SK-N-SH (cell line): Measurements from ENCODE around the gene PWWP2B. TPM values are rescaled to one million over a fixed set of nuclear protein-coding genes. Genes with fewer than 3 reads are reported as not detected.

Source experiments
- CTCF ChIA-PET: fragments of 300-600, 350-600 bp; formaldehyde crosslinking; extraction: SDS; loops from one replicate; lab custom pipeline; 2021; lab: Yijun Ruan, JAX
- POLR2A ChIA-PET: fragments of 350-600 bp; sonication (Branson Sonifier 250); formaldehyde crosslinking; extraction: SDS; loops from one replicate; lab custom pipeline; 2020; ENCODE audit warnings: antibody characterized with exemption, inconsistent platforms; lab: Yijun Ruan, JAX
- DNase-seq: peaks from one replicate; pipeline ENCODE4 v3.0.0; 2012
- H2AFZ ChIP-seq: fragments of 200-600 bp; sonication (generic); 2 replicates; pipeline ENCODE4 v1.8.1; 2016; ENCODE audit warnings: antibody characterized with exemption, mild to moderate bottlenecking, low read depth
- H3F3A ChIP-seq: fragments of 200-600 bp; sonication (generic); replicated peaks from 2 replicates; pipeline ENCODE3; 2016; ENCODE audit warnings: antibody characterized with exemption, mild to moderate bottlenecking; ENCODE audit not compliant: insufficient read depth
- H3K27ac ChIP-seq, 2 experiments: fragments of 200-500 bp in 1 of 2; fragments of 200-600 bp in 1 of 2; sonication (Bioruptor generic) in 1 of 2; sonication (generic), shearing (Covaris generic) in 1 of 2; 2 replicates each; pipeline versions ENCODE4 v1.5.1 to v1.6.1; 2014 to 2016; ENCODE audit warnings: low read depth in 2 of 2, inconsistent platforms in 1 of 2, low read length in 1 of 2, mild to moderate bottlenecking in 1 of 2, mixed read lengths in 1 of 2
- H3K27me3 ChIP-seq: fragments of 200-600 bp; sonication (generic), shearing (Covaris generic); 2 replicates; pipeline ENCODE4 v1.6.1; 2016; ENCODE audit warnings: mixed run types; ENCODE audit not compliant: insufficient read depth
- H3K36me3 ChIP-seq, 2 experiments: fragments of 200-500 bp in 1 of 2; fragments of 200-600 bp in 1 of 2; sonication (Bioruptor generic) in 1 of 2; sonication (generic) in 1 of 2; replicated peaks in 1 of 2; 2 replicates each; pipeline versions ENCODE3 to v1.5.1; 2014 to 2016; ENCODE audit warnings: low read length in 1 of 2, mild to moderate bottlenecking in 1 of 2; ENCODE audit not compliant: insufficient read depth in 2 of 2, control insufficient read depth in 1 of 2
- H3K4me1 ChIP-seq, 2 experiments: fragments of 200-500 bp in 1 of 2; fragments of 200-600 bp in 1 of 2; sonication (Bioruptor generic) in 1 of 2; sonication (generic), shearing (Covaris generic) in 1 of 2; 2 replicates each; pipeline versions ENCODE4 v1.5.1 to v1.6.1; 2014 to 2016; ENCODE audit warnings: low read depth in 1 of 2, low read length in 1 of 2, mixed run types in 1 of 2; ENCODE audit not compliant: insufficient read depth in 2 of 2, control insufficient read depth in 1 of 2
- H3K4me2 ChIP-seq: fragments of 200-600 bp; sonication (generic), shearing (Covaris generic); 2 replicates; pipeline ENCODE4 v1.6.1; 2017; ENCODE audit warnings: mixed run types
- H3K4me3 ChIP-seq, 2 experiments: fragments of 200-500 bp in 1 of 2; fragments of 200-600 bp in 1 of 2; sonication (Bioruptor generic) in 1 of 2; sonication (generic), shearing (Covaris generic) in 1 of 2; 2 replicates each; pipeline versions ENCODE4 v1.5.1 to v1.8.1; 2014 to 2016; ENCODE audit warnings: low read depth in 2 of 2, inconsistent platforms in 1 of 2, low read length in 1 of 2, mild to moderate bottlenecking in 1 of 2, mixed read lengths in 1 of 2, moderate library complexity in 1 of 2
- H3K79me2 ChIP-seq: fragments of 200-600 bp; sonication (generic); 2 replicates; pipeline ENCODE4 v1.8.1; 2017; ENCODE audit warnings: mild to moderate bottlenecking; ENCODE audit not compliant: insufficient read depth
- H3K9ac ChIP-seq: fragments of 200-600 bp; sonication (generic); 2 replicates; pipeline ENCODE4 v1.6.1; 2017; ENCODE audit warnings: mixed run types
- H3K9me2 ChIP-seq: fragments of 200-600 bp; sonication (generic); 2 replicates; pipeline ENCODE4 v1.6.1; 2017; ENCODE audit warnings: mixed run types
- H3K9me3 ChIP-seq: fragments of 200-600 bp; sonication (generic); 2 replicates; pipeline ENCODE4 v1.6.1; 2017; ENCODE audit warnings: mixed run types, mild to moderate bottlenecking, moderate library complexity
- H4K20me1 ChIP-seq: fragments of 200-600 bp; sonication (generic); 2 replicates; pipeline ENCODE4 v1.6.1; 2017; ENCODE audit warnings: mild to moderate bottlenecking, mixed run types; ENCODE audit not compliant: insufficient read depth
- FOSL2 ChIP-seq: IDR thresholded peaks from 2 replicates; pipeline ENCODE4 v1.4.0; 2012; ENCODE audit warnings: low read depth, mild to moderate bottlenecking, moderate library complexity, borderline replicate concordance
- FOXM1 ChIP-seq: IDR thresholded peaks from 2 replicates; pipeline ENCODE4 v1.4.0; 2012; ENCODE audit warnings: low read depth, mild to moderate bottlenecking
- GABPA ChIP-seq: IDR thresholded peaks from 2 replicates; pipeline ENCODE4 v1.4.0; 2012; ENCODE audit warnings: low read depth, mild to moderate bottlenecking
- JUND ChIP-seq: IDR thresholded peaks from 2 replicates; pipeline ENCODE4 v1.4.0; 2012
- MEF2A ChIP-seq: IDR thresholded peaks from 2 replicates; pipeline ENCODE4 v1.4.0; 2012; ENCODE audit warnings: low read depth, borderline replicate concordance
- POLR2AphosphoS5 ChIP-seq: IDR thresholded peaks from 2 replicates; pipeline ENCODE4 v1.6.1; 2012; ENCODE audit warnings: low read depth, low read length
- REST ChIP-seq: IDR thresholded peaks from 2 replicates; pipeline ENCODE4 v1.6.1; 2012; ENCODE audit warnings: mild to moderate bottlenecking, low read depth, low read length, moderate library complexity
- RXRA ChIP-seq: IDR thresholded peaks from 2 replicates; pipeline ENCODE4 v1.4.0; 2012; ENCODE audit warnings: low read depth, mild to moderate bottlenecking, borderline replicate concordance
- WGBS: methylation state at CpG from one replicate; pipeline ENCODE4 v1.1.6; 2017; ENCODE audit warnings: low lambda C conversion rate; 5-methylcytosine and 5-hydroxymethylcytosine counted together
- polyA plus RNA-seq, 3 experiments: library from polyadenylated mRNA; depleted of rRNA; stranded (reverse); fragments of >200 nt; gene quantifications; 2 replicates each; pipeline ENCODE4 v1.2.3, GENCODE V29; 2012

Gene PWWP2B
- polyA plus RNA-seq (2012; rRNA removed) = 2.0 and 2.4 TPM in 2 replicates
- 0.93 and 1.9 TPM in 2 replicates for polyA plus RNA-seq (2012; cell fraction: cytosol; rRNA removed)
- 2.3 and 3.2 TPM in 2 replicates for polyA plus RNA-seq (2012; cell fraction: nucleus; rRNA removed)

GRCh38 chr10:132397036-132397541 is at the start of gene PWWP2B:
TSS of gene PWWP2B (plus strand) at chr10:132397200. CDS start at chr10:132397227, 27 bp downstream.
- Histone ChIP-seq H3K27me3 (no peaks in the 10 kb centered on the region), H3K9me2 (no peaks in the 10 kb centered on the region), H3K9ac (peak within 1 kb of the TSS; percentile 64), H3K79me2 (peaks cover 11% of the 10 kb centered on the region; the same call in 1 of the 2 replicates), H3K4me3 (peak within 1 kb of the TSS; percentile 73 to 85), H3K4me2 (peak within 1 kb of the TSS; percentile 100), H4K20me1 (no peaks in the 10 kb centered on the region), H2AFZ (peak within 1 kb of the TSS; percentile 68; the same call in 1 of the 2 replicates), H3K27ac (peak within 1 kb of the TSS in 1 of 2 experiments; percentile 82; a peak in 3 of 4 replicates), H3K36me3 (no peaks in the 10 kb centered on the region), H3K4me1 (peaks cover 4 to 29% of the 10 kb centered on the region in 2 experiments; a peak in 2 of 4 replicates), H3F3A (peaks cover 3% of the 10 kb centered on the region), H3K9me3 (no peaks in the 10 kb centered on the region)
- TF ChIP-seq POLR2AphosphoS5 = no peak
- TF ChIP-seq FOSL2 = no peak
- DNase-seq = peak; percentile 87
- no CpG with 5 or more reads among the region's 86 CpGs for WGBS
- ChIA-PET CTCF (interaction anchor here (1.0 to 1.4 kb wide), 4 partner anchors 14 to 50 kb away, joined by 3 to 4 read pairs (median 3); no protein-coding TSS in a partner anchor), POLR2A (no interaction called here)

- Histone ChIP-seq H3K9me3 (no peaks in the 10 kb centered on the region), H2AFZ (no peak overlapping the region), H3K4me3 (no peak overlapping the region), H3K4me2 (no peak overlapping the region), H3K9ac (no peak overlapping the region), H3K27ac (no peak overlapping the region), H3K9me2 (no peaks in the 10 kb centered on the region), H3K4me1 (no peaks in the 10 kb centered on the region), H3K36me3 (peaks cover 15 to 31% of the 10 kb centered on the region in 2 experiments), H3F3A (no peaks in the 10 kb centered on the region), H3K79me2 (no peaks in the 10 kb centered on the region), H3K27me3 (no peaks in the 10 kb centered on the region), H4K20me1 (no peaks in the 10 kb centered on the region)
- WGBS = 94% methylated on average over 14 of the region's 23 CpGs
- no peak for DNase-seq
- CTCF ChIA-PET = interaction anchor here (0.9 to 4.8 kb wide), 2 partner anchors 14 to 123 kb away, joined by 3 to 30 read pairs; no protein-coding TSS in a partner anchor
- TF ChIP-seq MEF2A (no peak), FOXM1 (no peak), REST (no peak), RXRA (no peak), JUND (no peak), GABPA (no peak)
- POLR2A ChIA-PET = no interaction called here
Observed at GRCh38 chr10:132347211-132347930, 49.6 kb upstream of the PWWP2B start.
